T-cell (primary cell): Measurements from ENCODE around the gene C8A. TPM values are rescaled to one million over a fixed set of nuclear protein-coding genes. Genes with fewer than 3 reads are reported as not detected.

Experiments
- ATAC-seq, 4 experiments: fragments of 200-7000 bp in 3 of 4; fragments of 150-1000 bp in 1 of 4; cut with Tn5 transposase; replicated peaks in 1 of 4; 1 replicate in 3 of 4; 2 replicates in 1 of 4; pipeline ENCODE4 v1.10.0; 2021; ENCODE audit warnings: moderate library complexity in 3 of 4, mild to moderate bottlenecking in 2 of 4, moderate number of reproducible peaks in 1 of 4
- CTCF ChIA-PET, 2 donors: fragments of 300-600 bp; sonication (Branson Sonifier 250); formaldehyde crosslinking; loops; one replicate each; lab custom pipeline; 2022; ENCODE audit warnings: antibody characterized with exemption in 2 of 2; lab: Charles Lee
- POLR2A ChIA-PET, 2 donors: fragments of 300-600 bp; sonication (Branson Sonifier 250); formaldehyde crosslinking; loops; one replicate each; lab custom pipeline; 2022; ENCODE audit warnings: antibody characterized with exemption in 2 of 2; lab: Charles Lee
- DNase-seq, 35 experiments: peaks; one replicate each; pipeline versions ENCODE4 v3.0.0 to v3.0.0-alpha.2; 2013 to 2023
- H3K27ac ChIP-seq: one replicate; pipeline ENCODE4 v1.5.1; 2013; ENCODE audit warnings: low read length
- H3K27me3 ChIP-seq, 2 experiments: replicated peaks in 1 of 2; 1 replicate in 1 of 2; 2 replicates in 1 of 2; pipeline versions ENCODE4 v1.6.1 to v1.7.0; 2013; ENCODE audit warnings: low read length in 1 of 2, mixed read lengths in 1 of 2; ENCODE audit not compliant: control insufficient read depth in 2 of 2, insufficient read depth in 2 of 2; ENCODE audit errors: extremely low read depth in 1 of 2
- H3K36me3 ChIP-seq, 2 donors: 1 replicate in 1 of 2; 2 replicates in 1 of 2; pipeline versions ENCODE4 v1.6.1 to v1.7.0; 2013; ENCODE audit warnings: low read length in 1 of 2; ENCODE audit not compliant: control insufficient read depth in 2 of 2, insufficient read depth in 1 of 2; ENCODE audit errors: extremely low read depth in 1 of 2
- H3K4me1 ChIP-seq, 2 experiments: 1 replicate in 1 of 2; 2 replicates in 1 of 2; pipeline versions ENCODE4 v1.6.1 to v1.7.0; 2013; ENCODE audit warnings: low read length in 2 of 2, mixed read lengths in 1 of 2; ENCODE audit not compliant: insufficient read depth in 2 of 2, control insufficient read depth in 1 of 2; ENCODE audit errors: extremely low read depth in 1 of 2
- H3K4me3 ChIP-seq, 2 donors: 1 replicate in 1 of 2; 2 replicates in 1 of 2; pipeline versions ENCODE4 v1.5.1 to v1.7.0; 2013; ENCODE audit warnings: mild to moderate bottlenecking in 2 of 2, low read length in 1 of 2, moderate library complexity in 1 of 2; ENCODE audit not compliant: control insufficient read depth in 1 of 2; ENCODE audit errors: extremely low read depth in 1 of 2
- H3K9me3 ChIP-seq: 2 replicates; pipeline ENCODE4 v1.7.0; 2013
- H3K27ac Mint-ChIP-seq, 2 donors: one replicate each; pipeline ENCODE4 v1.8.0; 2020 to 2021; ENCODE audit warnings: mild to moderate bottlenecking in 2 of 2, mixed read lengths in 2 of 2
- H3K27me3 Mint-ChIP-seq, 2 donors: one replicate each; pipeline ENCODE4 v1.8.0; 2021 to 2022; ENCODE audit warnings: mixed read lengths in 2 of 2
- H3K36me3 Mint-ChIP-seq: one replicate; pipeline ENCODE4 v1.8.0; 2021; ENCODE audit warnings: mixed read lengths
- H3K4me1 Mint-ChIP-seq, 3 donors: one replicate each; pipeline ENCODE4 v1.8.0; 2020 to 2022; ENCODE audit warnings: mixed read lengths in 3 of 3, mild to moderate bottlenecking in 1 of 3
- H3K4me3 Mint-ChIP-seq, 3 donors: one replicate each; pipeline ENCODE4 v1.8.0; 2020 to 2022; ENCODE audit warnings: mild to moderate bottlenecking in 3 of 3, mixed read lengths in 3 of 3, moderate library complexity in 3 of 3
- H3K9me3 Mint-ChIP-seq, 3 donors: one replicate each; pipeline ENCODE4 v1.8.0; 2020 to 2022; ENCODE audit warnings: mixed read lengths in 3 of 3
- WGBS: methylation state at CpG from one replicate; pipeline ENCODE4 v1.1.5; 2013; ENCODE audit warnings: missing lambda C conversion rate; ENCODE audit not compliant: insufficient coverage; 5-methylcytosine and 5-hydroxymethylcytosine counted together
- total RNA-seq, 35 experiments: library from RNA in 6 of 35; stranded (reverse) in 6 of 35; fragments of 120-200 nt in 1 of 35; gene quantifications; one replicate each; pipeline versions ENCODE4 v1.2.1 to v1.2.4 and lab custom pipeline; 2013 to 2026

The C8A gene
- total RNA-seq, 5 donors from 2014 or later (not counting 1 experiment from before 2014, with no cell fraction given), result 0.12 TPM; not detected in 4

GRCh38 chr1:56881417-56881816 lies 26.8 kb downstream of the C8A start:
- no peaks in the 10 kb centered on the region for H3K36me3 Mint-ChIP-seq
- POLR2A ChIA-PET, result interaction anchor here in 1 of 2 donors (0.5 kb wide), 1 partner anchor 50 kb away, joined by 3 read pairs; no protein-coding TSS in a partner anchor
- 85% methylated on average over 4 of the region's 6 CpGs for WGBS

GRCh38 chr1:56890229-56890628 lies 35.6 kb downstream of the C8A start:
- H3K9me3 Mint-ChIP-seq, result no peaks in the 10 kb centered on the region
- DNase-seq (no peak), ATAC-seq (no peak)
- no peaks in the 10 kb centered on the region for H3K27me3 ChIP-seq
- H3K4me3 Mint-ChIP-seq, result no peak overlapping the region
- H3K27me3 Mint-ChIP-seq, result peaks cover 0 to 5% of the 10 kb centered on the region in 2 donors
- no peak overlapping the region for H3K4me3 ChIP-seq
- H3K36me3 Mint-ChIP-seq, result no peaks in the 10 kb centered on the region
- 85% methylated on average over 3 of the region's 3 CpGs for WGBS
- no peaks in the 10 kb centered on the region for H3K9me3 ChIP-seq
- CTCF ChIA-PET, result no interaction called here
- no peak overlapping the region for H3K27ac Mint-ChIP-seq
- H3K36me3 ChIP-seq, result no peaks in the 10 kb centered on the region
- H3K4me1 Mint-ChIP-seq, result no peaks in the 10 kb centered on the region
- POLR2A ChIA-PET, result no interaction called here
- H3K27ac ChIP-seq, result no peak overlapping the region
- no peaks in the 10 kb centered on the region for H3K4me1 ChIP-seq

More at GRCh38 chr1:56881417-56881816, 26.8 kb downstream of the C8A start:
- Histone ChIP-seq H3K27ac (no peak overlapping the region), H3K4me3 (no peak overlapping the region), H3K27me3 (no peaks in the 10 kb centered on the region), H3K4me1 (no peaks in the 10 kb centered on the region), H3K36me3 (no peaks in the 10 kb centered on the region), H3K9me3 (no peaks in the 10 kb centered on the region)
- DNase-seq, result no peak
- no peak for ATAC-seq
- Mint-ChIP-seq H3K27ac (no peak overlapping the region), H3K4me1 (peaks cover 0 to 1% (median 0%) of the 10 kb centered on the region in 3 donors), H3K9me3 (peaks cover 0 to 2% (median 0%) of the 10 kb centered on the region in 3 donors), H3K27me3 (peaks cover 0 to 3% of the 10 kb centered on the region in 2 donors), H3K4me3 (no peak overlapping the region)
- CTCF ChIA-PET, result no interaction called here

DNA sequence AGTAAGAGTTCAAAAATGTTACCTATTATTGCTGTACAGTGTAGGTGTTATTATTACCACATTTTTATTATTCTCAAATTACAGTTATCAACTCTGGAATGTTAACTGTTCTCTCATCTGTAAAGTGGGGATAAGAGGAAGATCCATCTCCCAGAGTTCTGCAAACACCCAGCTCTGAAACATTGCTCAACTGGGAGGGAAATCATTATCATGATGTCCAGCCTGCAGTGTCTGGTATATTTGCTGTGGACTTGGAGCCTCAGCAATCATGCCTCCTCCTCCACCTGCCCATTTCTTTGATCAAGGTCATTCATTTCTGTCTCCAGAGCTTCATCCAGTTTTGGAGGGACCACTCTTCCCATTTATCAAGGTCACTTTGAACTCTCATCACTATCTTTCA lies 39.4 kb downstream of the C8A start:
- DNase-seq (no peak), ATAC-seq (no peak)
- ChIA-PET POLR2A (no interaction called here), CTCF (no interaction called here)
- Mint-ChIP-seq H3K27ac (no peak overlapping the region), H3K4me3 (no peak overlapping the region), H3K4me1 (no peaks in the 10 kb centered on the region), H3K9me3 (no peaks in the 10 kb centered on the region), H3K27me3 (peaks cover 0 to 15% of the 10 kb centered on the region in 2 donors), H3K36me3 (no peaks in the 10 kb centered on the region)
- H3K9me3 ChIP-seq, result no peaks in the 10 kb centered on the region
- no peaks in the 10 kb centered on the region for H3K4me1 ChIP-seq
- H3K4me3 ChIP-seq, result no peak overlapping the region
- H3K27ac ChIP-seq, result no peak overlapping the region
- no peaks in the 10 kb centered on the region for H3K27me3 ChIP-seq
- H3K36me3 ChIP-seq, result no peaks in the 10 kb centered on the region

GRCh38 chr1:56897150-56898004 lies 42.8 kb downstream of the C8A start:
- no CpG with 5 or more reads among the region's 6 CpGs for WGBS
- H3K27me3 Mint-ChIP-seq, result peaks cover 0 to 21% of the 10 kb centered on the region in 2 donors
- CTCF ChIA-PET, result no interaction called here
- H3K36me3 Mint-ChIP-seq, result no peaks in the 10 kb centered on the region
- H3K4me3 Mint-ChIP-seq, result no peak overlapping the region
- Histone ChIP-seq H3K27me3 (no peaks in the 10 kb centered on the region), H3K27ac (no peak overlapping the region), H3K4me3 (no peak overlapping the region), H3K36me3 (no peaks in the 10 kb centered on the region), H3K9me3 (no peaks in the 10 kb centered on the region), H3K4me1 (no peaks in the 10 kb centered on the region)
- no peak for DNase-seq
- no peak for ATAC-seq
- POLR2A ChIA-PET, result no interaction called here
- no peak overlapping the region for H3K27ac Mint-ChIP-seq
- H3K9me3 Mint-ChIP-seq, result no peaks in the 10 kb centered on the region
- H3K4me1 Mint-ChIP-seq, result no peaks in the 10 kb centered on the region

GRCh38 chr1:56898005-56898373 lies 43.4 kb downstream of the C8A start:
- Histone ChIP-seq H3K4me1 (no peaks in the 10 kb centered on the region), H3K27me3 (no peaks in the 10 kb centered on the region), H3K4me3 (no peak overlapping the region), H3K36me3 (no peaks in the 10 kb centered on the region), H3K27ac (no peak overlapping the region), H3K9me3 (no peaks in the 10 kb centered on the region)
- ChIA-PET POLR2A (no interaction called here), CTCF (no interaction called here)
- no peak for DNase-seq
- Mint-ChIP-seq H3K27me3 (peaks cover 0 to 21% of the 10 kb centered on the region in 2 donors), H3K36me3 (no peaks in the 10 kb centered on the region), H3K9me3 (no peaks in the 10 kb centered on the region), H3K27ac (no peak overlapping the region), H3K4me1 (no peaks in the 10 kb centered on the region), H3K4me3 (no peak overlapping the region)
- no peak for ATAC-seq
- WGBS, result 83% methylated on average over 2 of the region's 2 CpGs

GRCh38 chr1:56898879-56899278 lies 44.3 kb downstream of the C8A start:
- Histone ChIP-seq H3K27ac (no peak overlapping the region), H3K4me1 (no peaks in the 10 kb centered on the region), H3K9me3 (no peaks in the 10 kb centered on the region), H3K27me3 (no peaks in the 10 kb centered on the region), H3K36me3 (no peaks in the 10 kb centered on the region), H3K4me3 (no peak overlapping the region)
- H3K4me3 Mint-ChIP-seq, result no peak overlapping the region
- no peaks in the 10 kb centered on the region for H3K36me3 Mint-ChIP-seq
- CTCF ChIA-PET, result no interaction called here
- peaks cover 0 to 22% of the 10 kb centered on the region in 2 donors for H3K27me3 Mint-ChIP-seq
- no peak for ATAC-seq
- H3K9me3 Mint-ChIP-seq, result no peaks in the 10 kb centered on the region
- no peak overlapping the region for H3K27ac Mint-ChIP-seq
- DNase-seq, result no peak
- 100% methylated on average over 1 of the region's 2 CpGs for WGBS
- no peaks in the 10 kb centered on the region for H3K4me1 Mint-ChIP-seq
- POLR2A ChIA-PET, result no interaction called here
